NCI-H526 treated with DMSO at 0.1 percent for 48 hours (cell line): ENCODE results near the gene NCBP1.
"Not testable (repeated sequence)": the region's sequence is repeated elsewhere in the genome, so short reads cannot be mapped to it uniquely, and the experiment has no call there.

ENCODE experiments used
- DNase-seq: peaks from one replicate; lab custom pipeline; 2025; lab: John Stamatoyannopoulos, UW

Gene NCBP1

GRCh38 chr9:97632985-97633858 lies at the start of gene NCBP1, which contains the start of gene TSTD2:
Gene NCBP1 (plus strand): TSS chr9:97633821. CDS start chr9:97633882, 61 bp downstream.
Gene TSTD2 (minus strand): TSS chr9:97633368. CDS start chr9:97627562, 5,806 bp downstream.
- peak; percentile 95 for DNase-seq

GRCh38 chr9:97584778-97585177 lies 48.8 kb upstream of the NCBP1 start:
- DNase-seq, result not testable (repeated sequence)

GRCh38 chr9:97586909-97587308 lies 46.7 kb upstream of the NCBP1 start:
- DNase-seq, result not testable (repeated sequence)

GRCh38 chr9:97591535-97591934 lies 42.1 kb upstream of the NCBP1 start:
- no peak for DNase-seq

- no peak for DNase-seq
These were observed 41.5 kb upstream of the NCBP1 start for GRCh38 chr9:97592126-97592525.

GRCh38 chr9:97593960-97594359 lies 39.7 kb upstream of the NCBP1 start:
- peak; percentile 71 for DNase-seq

- DNase-seq, result peak; percentile 71
These were observed 39.2 kb upstream of the NCBP1 start for GRCh38 chr9:97594381-97594921.

GRCh38 chr9:97596906-97597305 lies 36.7 kb upstream of the NCBP1 start:
- no peak for DNase-seq

- peak; percentile 56 for DNase-seq
These were observed 34.9 kb upstream of the NCBP1 start for GRCh38 chr9:97598461-97599288.

- DNase-seq, result no peak
These were observed 34.2 kb upstream of the NCBP1 start for GRCh38 chr9:97599314-97599846.

GRCh38 chr9:97600531-97601227 lies 32.9 kb upstream of the NCBP1 start:
- DNase-seq, result no peak

GRCh38 chr9:97601228-97601898 lies 32.3 kb upstream of the NCBP1 start:
- no peak for DNase-seq

GRCh38 chr9:97602430-97602829 lies 31.2 kb upstream of the NCBP1 start:
- DNase-seq, result no peak

GRCh38 chr9:97604901-97605645 lies 28.5 kb upstream of the NCBP1 start:
- no peak for DNase-seq

- DNase-seq, result peak; percentile 26
These were observed 18.1 kb upstream of the NCBP1 start for GRCh38 chr9:97615439-97616072.

- DNase-seq, result no peak
These were observed 15.6 kb upstream of the NCBP1 start for GRCh38 chr9:97617939-97618416.

- not testable (repeated sequence) for DNase-seq
These were observed 13.6 kb upstream of the NCBP1 start for GRCh38 chr9:97620063-97620462.

GRCh38 chr9:97622483-97622882 lies 11.1 kb upstream of the NCBP1 start:
- not testable (repeated sequence) for DNase-seq

GRCh38 chr9:97623946-97624345 lies 9.7 kb upstream of the NCBP1 start:
- no peak for DNase-seq

- DNase-seq, result no peak
These were observed 8.0 kb upstream of the NCBP1 start for GRCh38 chr9:97625620-97626019.
